Neuronal stem cell (in vitro differentiated cells): Measurements from ENCODE around the gene MALAT1.

ENCODE experiments used
- DNase-seq: peaks from one replicate; pipeline ENCODE4 v3.0.0-alpha.2; 2013; ENCODE audit warnings: low spot score
- H2AFZ ChIP-seq: one replicate; pipeline ENCODE4 v1.6.1; 2013; ENCODE audit warnings: mild to moderate bottlenecking, low read length, inconsistent platforms
- H2AK5ac ChIP-seq: 2 replicates; pipeline ENCODE4 v1.6.1; 2013; ENCODE audit warnings: low read depth, mild to moderate bottlenecking, inconsistent platforms, low read length, moderate library complexity, mixed read lengths
- H2BK120ac ChIP-seq: 2 replicates; pipeline ENCODE4 v1.6.1; 2013; ENCODE audit warnings: low read depth, mild to moderate bottlenecking, inconsistent platforms, low read length, moderate library complexity, mixed read lengths
- H2BK12ac ChIP-seq: one replicate; pipeline ENCODE4 v1.6.1; 2013; ENCODE audit warnings: low read length, inconsistent platforms
- H2BK15ac ChIP-seq: 2 replicates; pipeline ENCODE4 v1.6.1; 2013; ENCODE audit warnings: mild to moderate bottlenecking, low read length, inconsistent platforms, mixed read lengths
- H2BK5ac ChIP-seq: one replicate; pipeline ENCODE4 v1.6.1; 2013; ENCODE audit warnings: inconsistent platforms, mild to moderate bottlenecking, low read length, moderate library complexity
- H3K14ac ChIP-seq: one replicate; pipeline ENCODE4 v1.6.1; 2013; ENCODE audit warnings: low read length, inconsistent platforms
- H3K18ac ChIP-seq: 2 replicates; pipeline ENCODE4 v1.6.1; 2013; ENCODE audit warnings: low read length, inconsistent platforms
- H3K23ac ChIP-seq: 2 replicates; pipeline ENCODE4 v1.6.1; 2013; ENCODE audit warnings: low read depth, mild to moderate bottlenecking, mixed read lengths, low read length, inconsistent platforms; ENCODE audit not compliant: poor library complexity
- H3K27ac ChIP-seq: replicated peaks from 3 replicates; pipeline ENCODE4 v1.5.1; 2013; ENCODE audit warnings: low read length, inconsistent platforms
- H3K27me3 ChIP-seq, 3 experiments: 2 replicates each; pipeline ENCODE4 v1.6.1; 2013; ENCODE audit warnings: low read length in 3 of 3, mild to moderate bottlenecking in 2 of 3, inconsistent platforms in 1 of 3, low read depth in 1 of 3, mixed read lengths in 1 of 3, moderate library complexity in 1 of 3; ENCODE audit not compliant: control insufficient read depth in 3 of 3, insufficient read depth in 3 of 3
- H3K36me3 ChIP-seq, 2 donors: replicated peaks in 1 of 2; 2 replicates each; pipeline ENCODE4 v1.6.1; 2013; ENCODE audit warnings: low read length in 2 of 2; ENCODE audit not compliant: control insufficient read depth in 2 of 2, insufficient read depth in 2 of 2
- H3K4ac ChIP-seq: 2 replicates; pipeline ENCODE4 v1.6.1; 2013; ENCODE audit warnings: inconsistent platforms, mild to moderate bottlenecking, low read length, moderate library complexity
- H3K4me1 ChIP-seq, 2 donors: 1 replicate in 1 of 2; 2 replicates in 1 of 2; pipeline ENCODE4 v1.6.1; 2013; ENCODE audit warnings: low read length in 2 of 2, low read depth in 1 of 2; ENCODE audit not compliant: control insufficient read depth in 2 of 2, insufficient read depth in 1 of 2
- H3K4me2 ChIP-seq: one replicate; pipeline ENCODE4 v1.6.1; 2013; ENCODE audit warnings: mild to moderate bottlenecking, low read length, inconsistent platforms; ENCODE audit not compliant: insufficient read depth, poor library complexity, severe bottlenecking
- H3K4me3 ChIP-seq, 2 donors: 2 replicates each; pipeline ENCODE4 v1.5.1; 2013; ENCODE audit warnings: low read length in 2 of 2, mild to moderate bottlenecking in 2 of 2, inconsistent platforms in 1 of 2, moderate library complexity in 1 of 2
- H3K79me1 ChIP-seq: one replicate; pipeline ENCODE4 v1.6.1; 2013; ENCODE audit warnings: low read depth, mild to moderate bottlenecking, inconsistent platforms, low read length, moderate library complexity
- H3K9ac ChIP-seq: one replicate; pipeline ENCODE4 v1.6.1; 2013; ENCODE audit warnings: mild to moderate bottlenecking, low read depth, low read length, inconsistent platforms; ENCODE audit not compliant: poor library complexity
- H3K9me3 ChIP-seq, 2 donors: replicated peaks in 1 of 2; 2 replicates each; pipeline versions ENCODE3 to v1.6.1; 2013; ENCODE audit warnings: low read length in 2 of 2, mild to moderate bottlenecking in 2 of 2, inconsistent platforms in 1 of 2, low read depth in 1 of 2, mixed read lengths in 1 of 2, moderate library complexity in 1 of 2; ENCODE audit not compliant: control insufficient read depth in 2 of 2, insufficient read depth in 1 of 2
- H4K8ac ChIP-seq: one replicate; pipeline ENCODE4 v1.6.1; 2013; ENCODE audit warnings: low read depth, mild to moderate bottlenecking, inconsistent platforms, low read length, moderate library complexity
- H4K91ac ChIP-seq: one replicate; pipeline ENCODE4 v1.6.1; 2013; ENCODE audit warnings: low read length, low read depth, mild to moderate bottlenecking, inconsistent platforms; ENCODE audit not compliant: poor library complexity
- WGBS, 2 donors: extraction: QIAGEN DNeasy Blood & Tissue Kit; methylation state at CpG; one replicate each; pipeline ENCODE4 v1.1.7; 2013; ENCODE audit warnings: missing lambda C conversion rate in 2 of 2, mixed read lengths in 1 of 2; ENCODE audit not compliant: insufficient read length in 2 of 2, insufficient replicate concordance in 1 of 2; ENCODE audit errors: extremely low coverage in 2 of 2; 5-methylcytosine and 5-hydroxymethylcytosine counted together

The MALAT1 gene

GRCh38 chr11:65479184-65480145 is 19.4 kb upstream of the MALAT1 start:
- peak overlapping the region; percentile 15 for H2BK5ac ChIP-seq
- H3K14ac ChIP-seq, result no peak overlapping the region
- H3K36me3 ChIP-seq, result no peaks in the 10 kb centered on the region
- H3K27ac ChIP-seq, result peak overlapping the region; percentile 3
- H3K4me1 ChIP-seq, result peaks cover 20 to 24% of the 10 kb centered on the region in 2 donors
- peak overlapping the region; percentile 27 for H3K4me2 ChIP-seq
- H3K9ac ChIP-seq, result no peak overlapping the region
- H2BK120ac ChIP-seq, result no peak overlapping the region
- WGBS, 2 donors, result no CpG with 5 or more reads among the region's 11 CpGs
- peak overlapping the region in 1 of 2 donors; percentile 21 for H3K4me3 ChIP-seq
- H4K91ac ChIP-seq, result no peak overlapping the region
- peak overlapping the region; percentile 10 for H2BK12ac ChIP-seq
- H3K9me3 ChIP-seq, result no peaks in the 10 kb centered on the region
- H3K4ac ChIP-seq, result no peak overlapping the region
- H3K23ac ChIP-seq, result no peak overlapping the region
- no peak for DNase-seq
- H2BK15ac ChIP-seq, result peak overlapping the region; percentile 92
- H3K18ac ChIP-seq, result peak overlapping the region; percentile 11
- no peak overlapping the region for H4K8ac ChIP-seq
- H2AK5ac ChIP-seq, result peak overlapping the region; percentile 16
- H3K27me3 ChIP-seq, result no peaks in the 10 kb centered on the region
- peaks cover 4% of the 10 kb centered on the region for H3K79me1 ChIP-seq
- H2AFZ ChIP-seq, result peak overlapping the region; percentile 70

- Histone ChIP-seq H2BK120ac (no peak overlapping the region), H3K4me1 (peaks cover 33 to 38% of the 10 kb centered on the region in 2 donors), H3K14ac (no peak overlapping the region), H3K18ac (no peak overlapping the region), H3K79me1 (peaks cover 5% of the 10 kb centered on the region), H4K91ac (no peak overlapping the region), H2BK5ac (no peak overlapping the region), H3K36me3 (no peaks in the 10 kb centered on the region), H3K4ac (no peak overlapping the region), H3K9me3 (no peaks in the 10 kb centered on the region), H3K9ac (no peak overlapping the region), H3K27me3 (no peaks in the 10 kb centered on the region), H3K4me3 (no peak overlapping the region), H2BK15ac (no peak overlapping the region), H2BK12ac (no peak overlapping the region), H3K27ac (no peak overlapping the region), H3K4me2 (no peak overlapping the region), H3K23ac (no peak overlapping the region), H2AK5ac (no peak overlapping the region), H2AFZ (no peak overlapping the region), H4K8ac (no peak overlapping the region)
- no peak for DNase-seq
- no CpG with 5 or more reads among the region's 2 CpGs for WGBS, 2 donors
Observed at GRCh38 chr11:65482306-65482850, 16.5 kb upstream of the MALAT1 start.

- Histone ChIP-seq H2BK12ac (no peak overlapping the region), H2AFZ (peak overlapping the region; percentile 39), H2BK120ac (no peak overlapping the region), H3K4me3 (no peak overlapping the region), H2AK5ac (no peak overlapping the region), H3K9ac (no peak overlapping the region), H3K36me3 (no peaks in the 10 kb centered on the region), H3K79me1 (peaks cover 4% of the 10 kb centered on the region), H3K9me3 (no peaks in the 10 kb centered on the region), H2BK5ac (peak overlapping the region; percentile 42), H3K4me2 (no peak overlapping the region), H3K27me3 (no peaks in the 10 kb centered on the region), H4K91ac (no peak overlapping the region), H3K18ac (no peak overlapping the region), H3K27ac (no peak overlapping the region), H3K4me1 (peaks cover 43 to 51% of the 10 kb centered on the region in 2 donors), H3K23ac (no peak overlapping the region), H2BK15ac (no peak overlapping the region), H3K4ac (no peak overlapping the region), H4K8ac (no peak overlapping the region), H3K14ac (no peak overlapping the region)
- WGBS, 2 donors, result no CpG with 5 or more reads among the region's 5 CpGs
- DNase-seq, result no peak
Observed at GRCh38 chr11:65485920-65486219, 13.0 kb upstream of the MALAT1 start.
